NCI-H187 (cell line): ENCODE measurements around the gene VTI1A.
A peak's percentile ranks its signal among the peaks of the same experiment; 100 is the strongest.

Source experiments
- DNase-seq, 2 experiments: peaks; one replicate each; lab custom pipeline; 2025; lab: John Stamatoyannopoulos, UW

VTI1A gene

GRCh38 chr10:112811741-112812551 lies 364.9 kb downstream of the VTI1A start:
- DNase-seq = no peak

GRCh38 chr10:112812586-112812985 lies 365.6 kb downstream of the VTI1A start:
- no peak for DNase-seq

GRCh38 chr10:112813866-112814591 lies 367.0 kb downstream of the VTI1A start:
- DNase-seq = no peak

- DNase-seq = no peak
These were observed 368.4 kb downstream of the VTI1A start for GRCh38 chr10:112815269-112816032.

- DNase-seq = no peak
These were observed 369.0 kb downstream of the VTI1A start for GRCh38 chr10:112816033-112816430.

GRCh38 chr10:112816891-112817290 lies 369.9 kb downstream of the VTI1A start:
- no peak for DNase-seq

- no peak for DNase-seq
These were observed 371.2 kb downstream of the VTI1A start for GRCh38 chr10:112817981-112818777.

- DNase-seq = no peak
These were observed 372.2 kb downstream of the VTI1A start for GRCh38 chr10:112819231-112819630.

GRCh38 chr10:112820320-112820719 lies 373.3 kb downstream of the VTI1A start:
- no peak for DNase-seq

- DNase-seq = no peak
These were observed 374.0 kb downstream of the VTI1A start for GRCh38 chr10:112821038-112821437.

- DNase-seq = no peak
These were observed 374.6 kb downstream of the VTI1A start for GRCh38 chr10:112821663-112822062.

- no peak for DNase-seq
These were observed 376.0 kb downstream of the VTI1A start for GRCh38 chr10:112823007-112823406.

- DNase-seq = no peak
These were observed 376.6 kb downstream of the VTI1A start for GRCh38 chr10:112823604-112824003.

GRCh38 chr10:112826018-112826697 lies 379.1 kb downstream of the VTI1A start:
- no peak for DNase-seq

GRCh38 chr10:112827086-112827485 lies 380.1 kb downstream of the VTI1A start:
- no peak for DNase-seq

- no peak for DNase-seq
These were observed 380.9 kb downstream of the VTI1A start for GRCh38 chr10:112827951-112828350.

GRCh38 chr10:112831859-112832258 lies 384.8 kb downstream of the VTI1A start:
- no peak for DNase-seq

- DNase-seq = no peak
These were observed 385.4 kb downstream of the VTI1A start for GRCh38 chr10:112832361-112832878.

GRCh38 chr10:112832959-112833358 lies 385.9 kb downstream of the VTI1A start:
- no peak for DNase-seq

GRCh38 chr10:112834751-112835181 lies 387.8 kb downstream of the VTI1A start:
- peak; percentile 4 to 28 for DNase-seq

- DNase-seq = no peak
These were observed 388.3 kb downstream of the VTI1A start for GRCh38 chr10:112835217-112835715.
